ENCODE measurements around the gene ZNF280C.
"Not testable (repeated sequence)": the region's sequence is repeated elsewhere in the genome, so short reads cannot be mapped to it uniquely, and the experiment has no call there.

Gene ZNF280C

DNA sequence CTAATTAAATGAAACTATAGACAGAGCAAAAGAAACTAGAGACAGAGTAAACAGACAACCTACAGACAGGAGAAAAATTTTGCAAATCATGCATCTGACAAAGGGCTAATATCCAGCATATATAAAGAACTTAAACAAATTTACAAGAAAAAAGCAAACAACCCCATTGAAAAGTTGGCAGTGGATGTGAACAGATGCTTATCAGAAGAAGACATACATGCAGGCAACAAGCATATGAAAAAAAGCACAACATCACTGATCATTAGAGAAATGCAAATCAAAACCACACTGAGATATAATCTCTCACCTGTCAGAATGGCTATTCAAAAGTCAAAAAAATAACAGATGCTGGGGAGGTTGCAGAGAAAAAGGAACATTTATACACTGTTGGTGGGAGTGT, 14.8 kb downstream of the ZNF280C start:
- DNase-seq = no peak

DNA sequence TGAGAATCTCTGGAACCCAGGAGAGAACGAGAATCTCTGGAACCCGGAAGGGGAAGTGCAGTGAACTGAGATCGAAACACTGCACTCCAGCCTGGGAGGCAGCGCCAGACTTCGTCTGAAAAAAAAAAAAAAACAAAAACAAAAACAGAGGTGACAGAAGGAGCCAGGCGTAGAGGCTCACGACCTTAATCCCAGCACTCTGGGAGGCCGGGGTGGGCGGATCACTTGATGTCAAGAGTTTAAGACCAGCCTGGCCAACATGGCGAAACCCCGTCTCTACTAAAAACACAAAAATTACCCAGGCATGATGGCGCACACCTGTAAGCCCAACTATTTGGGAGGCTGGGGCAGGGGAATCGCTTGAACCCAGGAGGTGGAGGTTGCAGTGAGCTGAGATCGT, 17.0 kb downstream of the ZNF280C start:
- no peak for DNase-seq

DNA sequence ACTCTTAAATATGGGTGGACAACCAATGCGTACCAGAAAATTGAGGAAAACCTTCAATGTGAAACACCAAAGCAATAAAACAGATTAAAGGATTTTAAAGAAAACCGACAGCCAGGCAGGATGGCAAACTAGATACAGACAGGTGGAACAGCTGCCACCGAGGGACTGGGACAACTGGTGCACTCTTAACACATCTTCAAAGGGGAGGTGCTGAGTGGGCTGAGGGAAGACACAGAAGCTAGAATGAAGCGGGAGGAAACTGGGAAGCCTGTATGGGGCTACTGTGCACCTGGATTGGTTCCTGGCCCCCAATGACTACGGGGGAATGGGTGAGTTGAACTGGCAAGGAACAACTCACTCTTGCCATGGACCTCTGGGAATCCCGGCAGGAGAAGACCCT, 20.7 kb downstream of the ZNF280C start:
- no peak for DNase-seq

DNA sequence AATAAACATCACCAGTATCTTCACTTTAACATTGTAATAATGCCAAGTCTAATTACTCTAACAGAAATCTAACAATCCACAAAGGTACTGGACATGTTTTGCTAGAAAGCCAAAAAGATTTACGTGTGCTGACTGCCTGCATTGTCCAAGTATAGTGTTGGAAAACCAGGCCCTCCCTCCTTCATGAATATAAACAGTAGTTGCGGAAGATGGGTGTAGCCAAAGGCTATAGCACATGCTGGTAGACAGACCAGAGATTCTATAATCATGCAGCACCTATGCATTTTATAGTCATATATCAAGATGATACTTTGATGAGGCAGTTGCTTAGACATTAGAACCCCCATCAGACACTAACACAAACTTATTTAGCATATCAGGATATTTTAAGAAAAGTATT, 22.6 kb downstream of the ZNF280C start:
- DNase-seq = no peak

DNA sequence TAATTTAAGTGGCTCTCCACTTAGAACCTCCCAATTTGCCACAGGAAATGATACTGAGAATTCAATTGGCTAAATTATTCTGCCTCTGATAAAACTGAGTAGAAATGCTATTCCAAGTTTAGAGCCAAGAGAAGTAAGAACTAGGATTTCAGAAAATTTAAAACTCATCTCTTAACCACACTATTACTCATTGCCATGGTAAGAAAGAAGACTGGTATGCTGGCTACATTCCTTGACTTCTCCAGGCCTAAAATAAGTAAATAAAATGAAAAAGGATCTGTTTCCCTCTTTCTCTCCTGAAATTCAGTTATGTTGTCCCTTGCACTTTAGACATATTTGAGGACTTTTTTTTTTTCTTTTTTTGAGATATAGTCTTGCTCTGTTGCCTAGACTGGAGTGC, 23.3 kb downstream of the ZNF280C start:
- no peak for DNase-seq

DNA sequence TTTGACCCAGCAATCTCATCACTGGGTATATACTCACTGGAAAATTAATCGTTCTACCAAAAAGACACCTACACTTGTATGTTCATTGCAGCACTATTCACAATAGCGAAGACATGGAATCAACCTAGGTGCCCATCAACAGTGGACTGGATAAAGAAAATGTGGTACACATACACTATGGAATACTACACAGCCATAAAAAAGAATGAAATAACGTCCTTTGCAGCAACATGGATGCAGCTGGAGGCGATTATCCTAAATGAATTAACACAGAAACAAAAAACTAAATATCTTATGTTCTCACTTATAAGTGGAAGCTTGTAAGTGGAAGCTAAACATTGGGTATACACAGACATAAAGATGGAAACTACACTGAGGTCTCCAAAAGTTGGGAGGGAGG, 37.5 kb downstream of the ZNF280C start:
- not testable (repeated sequence) for DNase-seq

DNA sequence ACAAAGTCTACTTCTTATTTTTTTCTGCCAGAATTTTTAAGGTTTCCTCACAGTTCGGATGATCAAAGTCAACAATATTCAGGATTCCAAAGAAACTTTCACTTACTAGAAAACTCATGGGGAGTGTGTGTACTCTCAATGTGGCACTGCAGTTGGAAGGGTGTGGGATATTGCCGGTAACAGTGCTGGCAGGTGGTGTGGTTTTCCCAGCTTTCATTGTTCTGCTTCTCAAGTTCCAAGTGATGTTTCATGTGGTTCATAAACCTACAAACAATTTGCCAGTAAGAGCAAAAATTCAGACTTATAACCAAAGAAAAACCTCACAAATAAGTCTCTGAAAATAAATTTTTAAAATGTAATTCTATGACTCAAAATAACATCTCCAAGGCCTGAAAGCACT, 39.8 kb downstream of the ZNF280C start:
- DNase-seq = no peak

DNA sequence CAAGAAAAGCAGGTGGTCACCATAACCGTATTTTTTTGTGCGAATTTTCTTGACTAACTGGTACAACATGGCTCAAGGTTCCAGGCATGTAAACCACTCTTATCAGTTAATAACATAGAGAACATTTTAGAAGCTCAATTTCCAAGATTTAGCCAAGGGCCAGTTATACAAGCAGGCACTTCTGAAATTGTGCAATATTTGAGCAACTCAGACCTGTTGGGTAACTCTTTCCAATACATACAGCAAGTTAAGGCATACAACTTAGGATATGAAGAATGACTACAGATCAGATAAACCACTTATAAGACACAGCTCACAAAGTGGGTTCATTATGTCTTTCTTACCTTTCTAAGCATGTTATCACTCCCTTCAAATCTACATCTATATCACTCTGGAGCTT, 43.9 kb downstream of the ZNF280C start:
- DNase-seq = no peak

DNA sequence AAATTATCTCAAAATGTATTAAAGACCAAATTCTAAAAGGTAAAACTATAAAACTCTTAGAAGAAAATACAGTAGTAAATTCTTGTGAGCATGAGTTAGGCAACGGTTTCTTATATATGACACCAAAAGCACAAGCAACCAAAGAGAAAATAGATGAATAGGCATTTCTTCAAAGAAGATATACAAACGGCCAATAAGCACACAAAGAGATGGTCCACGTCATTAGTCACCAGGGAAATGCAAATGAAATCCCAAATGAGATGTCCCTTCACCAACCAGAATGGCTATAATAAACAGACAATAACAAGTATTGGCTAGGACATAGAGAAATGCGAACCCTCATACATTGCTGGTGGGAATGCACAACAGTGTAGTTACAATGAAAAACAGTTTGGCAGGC, 52.4 kb downstream of the ZNF280C start:
- DNase-seq = no peak

DNA sequence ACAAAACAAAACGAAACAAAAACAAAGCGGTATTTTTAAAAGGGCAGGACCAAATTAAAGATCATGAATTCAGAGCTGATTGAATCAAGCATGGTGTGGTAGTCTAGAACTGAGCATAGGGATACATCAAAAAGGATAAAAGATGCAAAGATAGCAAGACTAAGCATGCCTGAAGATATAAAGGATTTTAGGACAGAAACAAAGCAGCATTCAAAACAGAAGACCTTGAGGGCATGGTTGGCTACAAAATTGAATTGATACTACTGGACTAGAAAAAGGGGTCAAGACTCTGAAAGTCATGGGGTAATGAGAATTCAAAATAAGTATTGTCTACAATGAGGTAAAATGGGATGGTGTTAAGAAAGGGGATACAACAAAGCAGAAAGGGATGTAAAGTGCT, 55.3 kb downstream of the ZNF280C start:
- DNase-seq = no peak

DNA sequence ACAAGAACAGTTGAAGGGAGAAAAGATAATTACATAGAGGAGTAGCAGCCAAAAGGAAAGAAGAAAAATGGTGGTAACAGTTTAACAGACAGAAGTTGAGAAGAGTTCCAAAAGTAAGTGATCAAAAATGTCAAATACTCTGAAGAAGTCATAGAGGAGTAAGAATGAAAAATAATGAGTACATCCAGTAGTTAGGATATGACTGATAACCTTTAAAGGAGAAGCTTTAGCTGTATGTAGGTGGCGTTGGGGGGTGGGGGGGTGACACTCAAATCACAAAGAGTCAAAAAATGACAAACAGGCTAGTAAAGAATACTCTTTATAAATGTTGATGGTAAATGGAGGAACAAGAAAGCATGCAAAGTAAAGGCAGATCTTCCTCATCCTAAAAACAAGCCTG, 56.3 kb downstream of the ZNF280C start:
- no peak for DNase-seq

DNA sequence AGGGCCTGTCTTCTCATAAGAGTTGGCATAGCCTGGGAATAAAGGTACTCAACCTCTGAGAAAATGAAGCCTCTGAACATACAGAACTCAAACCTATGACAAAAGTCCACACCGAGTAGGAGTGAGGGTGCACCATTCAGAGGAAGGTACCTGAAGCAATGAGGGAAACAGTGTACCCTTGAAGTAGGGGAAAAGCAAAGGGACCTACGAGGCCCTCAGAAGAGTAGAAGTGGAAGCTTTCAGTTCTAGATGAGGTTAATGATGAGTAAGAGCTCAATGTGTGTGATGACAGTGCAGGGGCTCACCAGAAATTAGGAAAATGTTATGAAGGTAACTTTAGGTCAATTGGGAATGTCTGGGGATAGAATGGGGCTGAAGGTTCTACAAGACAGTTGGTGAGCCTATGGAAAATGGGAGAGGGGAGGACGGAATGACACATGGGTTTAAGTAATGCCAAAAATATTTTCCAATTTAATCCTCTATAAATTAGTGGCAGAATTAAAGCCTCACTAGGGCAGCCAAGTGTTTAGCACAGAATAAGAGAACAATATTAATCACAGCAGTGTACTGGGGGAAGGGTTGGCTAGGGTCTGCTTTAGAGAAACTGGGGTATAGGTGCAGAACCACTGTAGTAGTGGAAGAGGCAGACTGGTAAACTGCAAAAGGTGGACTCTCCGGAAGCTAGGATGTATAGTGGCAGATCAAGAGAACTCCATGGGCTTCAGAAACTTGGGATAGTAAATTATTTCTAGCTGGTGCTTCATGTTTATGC, 57.1 kb downstream of the ZNF280C start:
- no peak for DNase-seq

DNA sequence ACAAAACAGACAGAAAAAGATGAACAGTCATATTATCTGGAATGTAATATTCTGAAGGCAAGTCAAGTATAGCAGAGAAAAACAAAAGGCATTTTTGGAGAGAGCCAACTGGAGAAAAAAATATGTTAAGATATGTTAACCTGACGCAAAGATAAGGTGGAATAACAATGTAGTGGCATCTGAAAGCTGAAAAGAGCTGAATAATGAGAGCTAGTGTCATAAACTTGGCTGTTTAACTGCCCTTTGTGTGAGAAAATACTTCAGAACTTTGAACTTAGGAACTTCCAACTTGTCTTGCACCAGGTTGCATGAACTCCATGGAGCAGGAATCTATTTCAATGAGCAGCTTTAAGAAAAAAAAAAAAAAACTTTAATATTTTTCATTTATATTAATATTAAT, 64.1 kb downstream of the ZNF280C start:
- DNase-seq = no peak

DNA sequence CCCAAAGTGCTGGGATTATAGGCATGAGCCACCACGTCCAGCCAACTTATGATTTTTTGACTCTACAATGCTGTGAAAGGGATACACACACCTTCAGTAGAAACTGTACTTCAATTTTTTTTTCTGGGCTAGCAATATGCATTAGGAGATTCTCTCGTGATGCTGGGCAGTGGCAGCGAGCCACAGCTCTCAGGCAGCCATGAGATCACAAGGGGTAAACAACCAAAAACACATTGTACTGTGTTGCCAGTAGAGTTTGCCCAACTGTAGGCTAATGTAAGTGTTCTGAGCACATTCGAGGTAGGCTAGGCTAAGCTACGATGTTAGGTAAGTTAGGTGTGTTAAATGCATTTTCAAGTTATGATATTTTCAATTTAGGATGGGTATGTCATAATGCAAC, 71.2 kb downstream of the ZNF280C start:
- no peak for DNase-seq

DNA sequence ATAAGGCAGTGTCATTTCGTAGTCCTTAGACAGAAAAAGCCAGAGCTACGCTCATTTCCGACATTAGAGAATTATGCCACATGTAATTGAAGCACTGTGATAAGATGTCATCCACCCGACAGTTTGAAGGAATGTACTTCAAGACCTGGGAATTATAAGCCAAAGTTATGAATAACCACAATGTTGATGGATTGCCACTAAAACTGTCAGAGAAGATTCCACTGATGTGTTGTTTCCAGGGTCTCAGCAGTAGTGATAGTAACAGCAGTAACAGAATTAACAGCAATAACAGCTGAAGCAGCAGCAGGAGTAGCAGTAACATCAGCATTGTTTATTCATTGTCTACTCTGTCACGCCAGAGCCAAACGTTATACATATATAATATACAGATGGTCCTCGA, 72.2 kb downstream of the ZNF280C start:
- no peak for DNase-seq

DNA sequence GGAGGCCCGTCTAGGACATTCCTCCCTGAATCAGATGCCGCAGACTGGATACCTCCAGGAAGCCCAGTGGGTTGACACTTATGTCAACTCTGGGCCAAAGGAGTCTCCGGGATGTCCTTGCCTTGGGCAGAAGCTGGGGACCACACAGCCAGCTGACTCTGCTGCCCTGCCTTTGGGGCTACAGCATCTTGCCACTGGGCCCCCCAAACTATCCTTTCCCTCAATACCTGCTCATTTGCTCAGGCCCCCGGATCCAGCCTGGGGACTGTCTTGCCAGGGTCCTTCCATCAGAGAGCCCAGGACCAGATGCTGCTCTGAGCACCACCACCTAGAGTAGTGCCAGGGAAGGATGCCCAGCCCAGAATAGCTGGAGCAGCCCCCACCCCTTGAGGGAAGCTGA, 77.9 kb downstream of the ZNF280C start:
- DNase-seq = no peak

DNA sequence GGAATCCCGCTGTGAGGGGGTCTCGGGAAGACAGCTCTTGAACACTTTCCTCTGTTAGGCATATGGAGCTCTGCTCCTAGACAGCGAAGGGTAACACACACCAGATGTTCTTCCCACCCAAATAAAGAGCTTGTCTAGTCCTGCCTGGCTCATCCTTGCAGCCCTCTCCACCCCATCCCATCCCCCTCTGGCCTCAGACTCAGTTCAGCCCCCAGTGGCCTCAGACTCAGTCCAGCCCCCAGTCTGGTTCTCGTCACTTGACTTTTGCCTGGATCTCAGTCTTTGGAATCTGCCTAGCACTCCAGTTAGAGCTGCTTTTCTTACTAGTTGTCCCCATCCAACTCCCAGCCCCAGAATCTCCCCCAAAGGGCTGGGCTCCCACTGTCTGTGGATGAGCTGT, 82.0 kb downstream of the ZNF280C start:
- no peak for DNase-seq

DNA sequence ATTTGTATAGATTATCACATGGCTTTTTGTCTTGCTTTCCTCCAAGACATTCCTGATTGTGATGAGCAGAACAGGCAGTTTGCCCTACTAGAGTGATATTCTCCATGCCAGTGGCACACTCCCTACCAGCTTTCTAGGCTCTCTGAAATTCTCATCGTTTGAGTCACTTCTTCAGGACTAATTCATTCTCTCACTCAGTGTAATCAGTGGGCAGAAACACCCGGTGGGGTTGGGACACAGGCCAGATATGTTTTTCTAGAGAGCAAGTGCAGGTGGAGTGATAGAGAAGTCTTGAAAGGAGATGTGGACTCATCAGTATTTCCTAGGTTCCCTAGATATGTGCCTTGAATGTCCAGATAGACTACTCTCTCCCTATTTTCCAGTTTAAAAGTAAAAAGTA, 83.8 kb downstream of the ZNF280C start:
- no peak for DNase-seq

DNA sequence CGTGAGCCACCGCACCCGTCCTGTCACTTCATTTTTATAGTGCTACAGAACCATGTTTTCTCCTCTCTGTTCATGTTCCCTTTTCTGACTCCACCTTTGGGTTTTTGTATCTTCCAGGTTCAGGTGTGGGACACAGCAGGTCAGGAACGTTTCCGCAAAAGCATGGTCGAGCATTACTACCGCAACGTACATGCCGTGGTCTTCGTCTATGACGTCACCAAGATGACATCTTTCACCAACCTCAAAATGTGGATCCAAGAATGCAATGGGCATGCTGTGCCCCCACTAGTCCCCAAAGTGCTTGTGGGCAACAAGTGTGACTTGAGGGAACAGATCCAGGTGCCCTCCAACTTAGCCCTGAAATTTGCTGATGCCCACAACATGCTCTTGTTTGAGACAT, 84.5 kb downstream of the ZNF280C start:
- DNase-seq = no peak

DNA sequence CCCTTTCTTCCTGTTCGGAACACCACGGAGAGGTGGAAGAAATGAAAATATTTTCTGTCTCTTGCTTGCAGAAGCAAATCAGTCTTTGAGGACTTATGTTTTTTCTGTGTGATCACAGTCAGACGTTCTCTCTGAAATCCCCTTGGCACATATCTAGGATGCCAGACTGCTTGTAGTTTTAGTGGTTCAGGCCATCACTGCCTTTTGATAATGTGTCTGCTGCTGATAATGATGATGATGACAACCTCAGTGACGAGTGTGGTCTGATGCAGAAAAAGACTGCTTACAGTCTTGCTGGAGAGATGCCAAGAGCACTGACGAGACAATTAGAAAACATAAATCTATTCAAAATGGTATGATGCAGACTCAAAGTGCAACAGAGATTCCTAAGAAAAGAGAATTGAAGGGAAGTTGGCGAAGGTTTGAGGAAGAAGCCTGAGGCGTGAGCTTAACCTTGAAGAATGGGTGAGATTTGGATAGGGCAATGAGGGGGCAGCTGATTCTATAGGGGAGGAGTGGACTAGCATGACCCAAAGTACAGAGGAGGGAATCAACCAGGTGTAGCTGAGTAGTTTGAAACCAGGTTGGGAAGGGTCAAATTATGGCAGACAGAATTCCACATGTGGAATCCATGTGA, 89.0 kb downstream of the ZNF280C start:
- no peak for DNase-seq

DNA sequence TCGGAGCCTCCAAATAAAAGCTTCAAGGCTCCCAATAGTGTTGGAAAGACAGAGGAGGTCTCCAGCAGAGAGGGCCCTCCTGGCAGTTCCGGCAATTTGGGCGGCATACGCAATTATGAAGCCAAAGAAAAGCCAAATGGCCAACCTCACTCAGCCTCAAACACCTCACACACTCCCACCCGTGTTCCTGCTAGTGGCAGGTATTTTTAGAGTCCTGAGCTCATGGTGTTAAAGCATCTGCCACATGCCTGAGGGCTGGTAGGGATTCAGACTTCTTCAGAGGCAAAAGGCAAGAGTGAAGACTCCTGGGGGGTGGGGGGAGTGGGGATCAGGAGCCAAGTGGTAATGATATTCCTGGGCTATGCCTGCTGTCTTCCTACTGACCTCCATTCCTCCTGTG, 89.5 kb downstream of the ZNF280C start:
- no peak for DNase-seq

DNA sequence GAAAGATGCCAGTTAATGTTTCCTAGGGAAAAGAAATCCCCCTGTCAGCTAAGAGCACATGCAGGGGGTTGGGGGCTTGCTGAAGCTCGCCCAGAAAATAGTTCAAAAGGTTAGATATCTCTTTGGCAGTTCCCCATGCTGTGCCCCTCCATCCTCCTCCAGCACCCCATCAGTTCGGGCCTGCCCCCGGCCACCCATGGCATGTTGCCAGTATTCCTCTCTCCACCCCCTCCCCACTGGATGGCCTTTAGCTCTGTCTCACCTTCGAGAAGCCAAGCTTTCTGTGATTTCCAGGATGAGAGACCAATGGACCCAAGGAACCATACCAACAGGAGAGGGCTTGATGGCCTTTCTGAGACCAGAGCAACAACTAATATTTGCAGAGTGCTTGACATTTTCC, 91.8 kb downstream of the ZNF280C start:
- no peak for DNase-seq

DNA sequence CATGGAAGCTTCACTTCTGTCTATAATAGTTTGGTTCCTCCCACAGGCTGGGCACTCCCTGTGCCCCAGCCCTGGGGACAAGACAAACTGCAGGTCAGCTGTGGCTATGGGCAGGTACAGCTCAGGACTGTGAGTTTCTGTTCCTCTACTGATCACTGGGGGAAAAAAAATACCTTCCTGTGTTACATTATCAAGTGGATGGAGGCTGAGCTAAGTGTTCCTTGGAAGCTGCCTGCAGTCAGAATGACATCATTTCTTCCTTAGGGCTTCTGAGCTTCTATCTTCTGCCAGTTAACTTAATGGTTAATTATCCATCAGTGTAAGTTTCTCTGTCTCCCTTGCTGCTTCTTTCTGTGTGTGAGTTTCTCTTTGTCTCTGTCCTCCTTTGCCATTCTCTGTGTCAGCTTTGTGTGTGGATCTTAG, 92.3 kb downstream of the ZNF280C start:
- DNase-seq = no peak

DNA sequence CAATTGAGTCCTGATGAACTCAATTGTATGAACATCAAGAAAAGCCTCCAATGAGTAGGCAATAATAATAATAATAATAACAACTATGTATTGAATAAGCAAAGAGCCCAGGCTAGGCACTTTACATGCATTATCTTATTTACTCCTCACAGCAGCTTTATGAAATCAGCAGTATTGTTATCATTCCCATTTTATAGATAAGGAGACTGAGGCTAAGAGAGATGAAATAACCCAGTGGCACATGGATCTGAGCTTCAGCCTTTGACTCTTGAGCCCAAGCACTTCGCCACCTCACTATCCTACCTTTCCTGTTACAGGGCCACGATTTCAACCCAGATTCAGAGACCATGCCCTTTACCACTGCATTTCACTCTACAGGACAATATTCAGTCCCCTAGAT, 93.8 kb downstream of the ZNF280C start:
- no peak for DNase-seq

Data from NCI-H2029 (cell line).